GM19351 (cell line): ENCODE measurements around the gene CTSS.
"Not testable (repeated sequence)": the region's sequence is repeated elsewhere in the genome, so short reads cannot be mapped to it uniquely, and the experiment has no call there.

Source experiments
- ATAC-seq: cut with Tn5 transposase; IDR thresholded peaks from one replicate; pipeline ENCODE4 v1.9.1; 2021; ENCODE audit warnings: mild to moderate bottlenecking, moderate library complexity; ENCODE audit not compliant: unreplicated experiment

Gene CTSS

DNA sequence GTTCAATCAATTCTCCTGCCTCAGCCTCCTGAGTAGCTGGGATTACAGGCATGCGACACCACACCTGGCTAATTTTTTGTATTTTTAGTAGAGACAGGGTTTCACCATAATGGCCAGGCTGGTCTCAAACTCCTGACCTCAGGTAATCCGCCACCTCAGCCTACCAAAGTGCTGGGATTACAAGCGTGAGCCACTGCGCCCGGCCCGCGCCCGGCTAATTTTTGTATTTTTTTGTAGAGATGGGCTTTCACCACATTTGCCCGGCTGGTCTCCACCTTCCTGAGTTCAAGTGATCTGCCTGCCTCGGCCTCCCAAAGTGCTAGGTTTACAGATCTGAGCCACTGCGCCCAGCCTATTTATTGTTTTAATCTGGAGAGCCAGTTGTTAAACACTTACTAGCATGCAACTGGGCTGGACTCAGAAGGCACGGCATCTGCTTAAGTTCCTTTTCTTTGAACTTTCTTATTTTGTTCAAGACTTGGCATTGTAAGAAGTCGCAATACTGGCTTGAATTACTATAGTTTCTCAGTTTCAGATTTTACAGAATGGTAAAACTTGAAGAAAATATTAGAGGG, 10.4 kb upstream of the CTSS start:
- ATAC-seq, result not testable (repeated sequence)

DNA sequence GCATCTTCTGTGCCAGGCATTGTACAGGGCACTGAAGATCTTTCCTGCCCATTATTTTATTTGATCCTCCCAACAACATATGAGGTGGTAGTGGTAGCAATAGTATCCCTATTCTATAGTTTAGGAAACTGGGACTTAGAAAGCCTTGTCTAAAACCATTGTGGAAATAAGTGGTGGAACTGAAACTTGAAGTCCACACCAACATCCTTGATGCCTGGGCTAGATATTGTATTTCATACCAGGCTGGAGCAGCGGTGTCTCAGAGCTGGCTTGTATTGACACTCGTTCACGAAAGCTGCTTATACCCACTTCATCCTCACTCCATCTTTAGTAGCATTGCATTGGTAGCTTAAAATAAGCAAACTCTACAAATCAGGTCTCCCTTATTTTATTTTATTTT, 9.7 kb upstream of the CTSS start:
- ATAC-seq, result no peak

DNA sequence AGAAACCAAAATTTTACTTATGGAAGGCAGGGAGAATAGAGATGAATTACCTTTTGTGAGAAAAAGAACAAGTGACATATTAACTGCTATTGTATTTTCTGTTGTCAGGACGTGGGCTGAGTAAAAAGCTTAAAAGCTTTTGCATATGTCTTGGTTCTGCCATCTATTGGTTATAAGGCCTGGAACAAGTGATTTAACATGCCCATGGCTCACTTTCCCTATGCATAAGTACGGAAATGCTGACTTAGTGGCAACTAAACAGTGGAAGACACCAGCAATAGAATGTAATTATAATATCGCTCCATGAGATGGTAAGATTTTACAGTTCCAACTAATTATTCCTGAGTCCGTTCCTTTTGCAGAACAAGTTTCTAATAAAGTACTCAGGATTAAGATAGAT, 6.7 kb upstream of the CTSS start:
- no peak for ATAC-seq

DNA sequence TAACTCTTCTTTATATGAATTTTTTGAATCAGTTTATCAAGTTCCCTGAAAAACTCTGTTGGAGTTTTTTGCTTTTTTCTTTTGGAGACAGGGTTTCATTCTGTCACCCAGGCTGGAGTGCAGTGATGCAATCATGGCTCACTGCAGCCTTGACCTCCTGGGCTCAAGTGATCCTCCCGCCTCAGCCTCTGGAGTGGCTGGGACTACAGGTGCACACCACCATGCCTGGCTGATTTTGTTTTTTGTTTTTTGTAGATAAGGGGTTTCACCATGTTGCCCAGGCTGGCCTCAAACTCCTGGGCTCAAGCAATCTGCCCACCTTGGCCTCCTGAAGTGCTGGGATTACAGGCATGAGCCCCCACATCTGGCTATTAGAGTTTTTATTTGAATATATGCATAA, 2.1 kb upstream of the CTSS start:
- ATAC-seq, result not testable (repeated sequence)

DNA sequence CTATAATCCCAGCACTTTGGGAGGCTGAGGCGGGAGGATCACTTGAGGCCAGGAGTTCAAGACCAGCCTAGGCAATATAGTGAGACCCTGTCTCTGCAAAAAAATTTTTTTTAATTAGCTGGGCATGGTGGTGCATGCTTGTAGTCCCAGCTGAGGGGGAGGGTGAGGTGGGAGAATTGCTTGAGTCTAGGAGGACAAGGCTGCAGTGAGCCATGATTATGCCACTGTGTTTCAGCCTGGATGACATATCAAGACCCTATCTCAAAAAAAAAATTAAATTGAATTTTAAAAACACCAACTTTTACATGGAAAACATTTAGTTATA, 361 bp upstream of the CTSS start:
- ATAC-seq, result peak; percentile 15

DNA sequence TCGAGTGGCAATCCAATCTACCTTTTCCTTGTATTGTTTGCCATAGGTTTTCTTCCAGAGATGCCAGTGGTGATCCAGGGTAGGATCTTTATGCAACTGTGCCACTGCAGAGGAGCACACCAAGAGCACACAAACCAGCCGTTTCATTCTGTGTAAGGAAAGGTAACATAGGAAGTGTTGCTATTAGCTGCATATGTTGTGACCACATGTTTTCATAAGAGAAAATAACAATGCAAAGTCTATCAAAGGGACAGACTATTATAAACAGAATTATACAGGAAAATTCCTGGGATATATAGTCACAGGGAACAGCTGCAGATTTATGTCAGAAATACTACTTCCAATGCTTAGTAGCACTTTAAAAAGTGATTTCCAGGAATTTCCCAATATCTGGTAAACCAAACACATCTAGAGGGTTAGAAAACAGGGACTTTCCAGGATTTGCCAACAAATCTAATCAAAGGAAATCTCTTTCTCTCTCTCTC, 919 bp downstream of the CTSS start:
- ATAC-seq, result no peak

DNA sequence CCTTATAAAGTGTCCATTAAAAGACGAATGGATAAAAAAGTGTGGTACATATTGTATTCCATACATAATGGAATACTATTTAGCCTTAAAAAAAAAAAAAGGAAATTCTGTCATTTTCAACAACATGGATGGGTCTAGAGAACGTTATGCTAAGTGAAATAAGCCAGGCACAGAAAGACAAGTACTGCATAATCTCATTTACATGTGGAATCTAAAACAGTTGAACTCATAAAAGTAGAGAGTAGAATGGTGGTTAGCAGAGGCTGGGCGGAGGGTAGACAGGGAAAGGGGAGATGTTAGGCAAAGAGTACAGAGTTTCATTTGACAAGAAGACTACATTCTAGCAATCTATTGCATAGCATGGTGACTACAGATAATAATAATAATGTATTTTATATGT, 2.6 kb downstream of the CTSS start:
- no peak for ATAC-seq

DNA sequence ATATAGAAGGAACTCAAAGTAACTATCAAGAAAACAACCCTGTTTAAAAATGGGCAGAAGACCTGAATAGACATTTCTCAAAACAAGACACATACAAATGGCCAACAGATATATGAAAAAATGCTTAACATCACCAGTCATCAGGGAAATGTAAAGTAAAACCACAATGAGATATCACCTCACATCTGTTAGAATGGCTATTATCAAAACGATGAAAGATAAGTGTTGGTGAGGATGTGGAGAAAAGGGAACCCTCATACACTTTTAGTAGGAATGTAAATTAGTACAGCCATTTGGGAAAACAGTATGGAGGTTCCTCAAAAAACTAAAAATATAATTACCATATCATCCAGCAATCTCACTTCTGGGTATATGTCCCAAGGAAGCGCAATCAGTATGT, 3.0 kb downstream of the CTSS start:
- no peak for ATAC-seq

DNA sequence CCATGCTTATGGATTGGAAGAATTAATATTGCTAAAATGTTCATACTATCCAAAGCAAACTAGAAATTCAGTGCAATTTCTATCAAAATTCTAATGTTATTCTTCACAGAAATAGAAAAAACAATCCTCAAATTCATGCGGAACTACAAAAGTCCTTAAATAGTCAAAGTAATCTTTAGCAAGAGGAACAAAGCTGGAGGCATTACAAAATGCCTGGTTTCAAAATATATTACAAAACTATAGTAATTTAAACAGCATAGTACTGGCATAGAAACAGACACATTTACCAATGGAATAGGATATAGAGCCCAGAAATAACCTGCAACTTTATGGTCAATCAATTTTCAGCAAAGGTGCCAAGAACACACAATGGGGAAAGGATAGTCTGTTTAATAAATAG, 3.8 kb downstream of the CTSS start:
- no peak for ATAC-seq

DNA sequence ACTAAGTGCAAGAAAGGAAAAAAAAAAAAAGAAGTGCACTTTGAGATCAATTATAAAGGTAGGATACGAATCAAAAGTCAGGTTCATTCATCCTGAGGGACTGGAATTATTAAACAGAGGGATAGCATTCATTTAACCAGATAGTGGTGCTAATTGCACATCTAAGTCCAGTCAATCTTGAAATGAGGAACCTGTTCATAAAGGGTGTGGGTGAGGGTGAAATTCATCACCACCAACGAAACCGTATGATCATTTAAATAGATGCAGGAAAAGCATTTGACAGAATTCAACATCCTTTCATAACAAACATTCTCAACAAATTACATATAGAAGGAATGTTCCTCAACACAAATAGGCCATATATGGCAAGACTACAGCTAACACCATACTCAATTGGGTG, 5.6 kb downstream of the CTSS start:
- no peak for ATAC-seq

DNA sequence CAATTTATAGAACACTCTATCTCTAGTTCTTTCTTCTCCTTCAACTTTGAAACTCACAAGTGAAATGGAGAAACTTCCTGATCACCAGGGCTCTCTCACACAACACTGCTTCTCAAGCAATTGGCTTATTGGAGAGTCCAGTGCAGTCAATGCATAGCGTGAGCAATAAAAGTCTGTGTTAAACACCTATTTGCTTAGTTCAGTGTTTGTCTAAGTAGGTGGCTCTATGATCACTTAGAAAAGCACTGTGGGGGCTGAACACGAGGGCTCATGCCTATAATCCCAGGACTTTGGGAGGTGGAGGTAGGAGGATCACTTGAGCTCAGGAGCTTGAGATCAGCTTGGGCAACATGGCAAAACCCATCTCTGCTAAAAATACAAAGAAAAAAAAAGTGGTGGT, 12.2 kb downstream of the CTSS start:
- ATAC-seq, result no peak

DNA sequence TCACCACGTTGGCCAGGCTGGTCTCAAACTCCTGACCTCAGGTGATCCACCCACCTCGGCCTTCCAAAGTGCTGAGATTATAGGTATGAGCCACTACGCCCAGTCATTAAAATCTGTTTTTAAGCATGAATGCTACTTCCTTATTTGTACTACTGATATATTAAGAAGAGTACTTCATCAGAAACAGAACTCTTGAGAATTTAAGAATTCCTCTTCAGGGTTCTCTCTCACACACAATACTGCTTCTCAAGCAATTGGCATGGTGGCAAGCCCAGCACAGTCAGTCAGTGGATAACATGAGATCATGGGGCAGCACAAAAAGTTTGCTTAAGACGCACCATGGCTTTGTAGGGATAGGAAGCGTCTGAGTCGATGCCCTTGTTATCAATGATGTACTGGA, 14.1 kb downstream of the CTSS start:
- no peak for ATAC-seq

DNA sequence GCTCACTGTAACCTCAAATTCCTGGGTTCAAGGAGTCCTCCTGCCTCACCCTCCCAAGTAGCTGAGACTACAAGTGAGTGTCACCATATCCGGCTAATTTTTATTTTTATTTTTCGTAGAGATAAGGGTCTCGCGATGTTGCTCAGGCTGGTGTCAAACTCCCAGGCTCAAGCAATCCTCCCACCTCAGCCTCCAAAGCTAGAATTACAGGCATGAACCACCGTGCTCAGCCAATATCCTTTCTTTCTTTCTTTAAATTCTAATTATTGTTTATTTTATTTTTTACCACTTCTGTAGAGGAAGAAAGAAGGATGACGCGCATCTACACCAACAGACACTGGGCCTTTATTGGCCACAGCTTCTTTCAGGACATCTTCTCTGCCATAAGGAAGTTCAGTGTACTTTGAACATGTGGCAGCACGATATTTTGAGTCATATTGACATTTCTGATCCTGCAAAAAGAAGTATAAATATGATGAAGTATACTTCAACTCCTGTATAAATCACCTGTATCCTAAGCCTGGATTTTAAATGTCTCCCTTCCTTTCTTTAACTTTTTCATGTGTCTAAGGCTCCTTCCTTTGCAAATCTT, 15.8 kb downstream of the CTSS start:
- ATAC-seq, result no peak

DNA sequence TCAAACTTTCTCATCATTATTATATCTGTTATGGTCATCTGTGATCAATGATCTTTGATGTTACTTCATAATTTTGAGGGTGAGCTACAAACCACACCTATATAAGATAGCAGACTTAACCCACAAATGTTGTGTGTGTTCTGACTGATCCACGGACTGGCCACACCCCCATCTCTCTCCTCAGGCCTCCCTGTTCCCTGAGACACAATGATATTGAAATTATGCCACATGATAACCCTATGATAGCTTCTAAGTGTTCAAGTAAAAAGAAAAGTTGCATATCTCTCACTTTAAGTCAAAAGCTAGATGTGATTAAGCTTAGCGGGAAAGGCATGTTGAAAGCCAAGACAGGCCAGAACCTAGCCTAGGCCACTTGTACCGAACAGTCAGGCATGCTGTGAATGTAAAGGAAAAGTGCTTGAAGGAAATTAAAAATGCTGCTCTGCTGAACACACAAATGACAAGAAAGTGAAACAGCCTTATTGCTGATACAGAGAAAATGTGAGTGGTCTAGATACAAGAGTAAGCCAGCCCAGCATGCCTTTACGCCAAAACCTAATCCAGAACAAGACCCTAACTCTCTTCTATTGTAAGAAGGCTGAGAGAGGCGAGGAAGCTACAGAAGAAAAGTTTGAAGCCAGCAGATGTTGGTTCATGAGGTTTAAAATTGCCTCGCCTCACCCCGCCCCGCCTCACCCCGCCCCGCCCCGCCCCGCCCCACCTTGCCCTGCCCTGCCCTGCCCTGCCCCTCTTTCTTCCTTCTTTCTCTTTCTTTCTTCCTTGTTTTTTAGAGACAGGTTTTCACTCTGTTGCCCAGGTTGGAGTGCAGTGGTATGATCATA, 16.5 kb downstream of the CTSS start:
- no peak for ATAC-seq

DNA sequence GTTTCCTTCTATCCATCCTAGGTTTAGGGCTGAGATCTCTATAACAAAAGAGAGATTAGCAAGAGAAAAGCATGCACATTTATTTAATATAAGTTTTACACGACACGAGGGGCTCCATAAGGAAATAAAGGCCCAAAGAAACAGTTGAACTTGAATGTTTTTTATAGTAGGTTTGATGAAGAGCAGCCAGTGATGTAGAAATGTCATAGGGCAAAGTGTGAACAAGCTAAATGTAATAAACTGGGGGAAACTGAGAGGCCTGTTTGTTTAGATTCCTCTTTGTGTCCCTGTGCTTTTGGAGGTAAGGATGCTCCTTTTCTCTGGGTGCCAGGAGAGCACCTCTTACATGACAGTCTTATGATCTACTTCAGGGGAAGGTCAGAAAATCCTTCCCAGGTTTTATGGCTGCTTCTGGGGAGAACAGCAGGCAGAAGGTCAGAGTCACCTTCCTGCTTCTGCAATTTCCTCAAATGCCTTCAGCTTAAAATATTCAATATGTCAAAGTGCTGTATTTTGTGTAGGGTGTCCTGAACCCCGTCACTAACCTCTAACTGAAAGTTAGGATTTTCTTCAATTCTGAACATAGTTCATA, 35.4 kb downstream of the CTSS start:
- no peak for ATAC-seq

DNA sequence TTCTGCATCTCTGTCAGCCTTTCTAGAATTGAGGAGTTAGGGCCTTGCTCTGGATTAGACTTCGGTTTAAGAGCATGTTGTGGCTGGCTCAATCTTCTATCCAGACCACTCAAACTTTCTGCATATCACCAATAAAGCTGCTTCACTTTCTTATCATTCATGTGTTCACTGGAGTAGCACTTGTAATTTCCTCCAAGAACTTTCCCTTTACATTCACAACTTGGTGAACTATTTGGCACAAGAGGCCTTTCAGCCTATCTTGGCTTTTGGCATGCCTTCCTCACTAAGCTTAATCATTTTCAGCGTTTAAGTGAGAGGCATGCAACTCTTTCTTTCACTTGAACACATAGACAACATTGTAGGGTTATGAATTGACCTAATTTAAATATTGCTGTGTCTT, 41.2 kb downstream of the CTSS start:
- no peak for ATAC-seq

DNA sequence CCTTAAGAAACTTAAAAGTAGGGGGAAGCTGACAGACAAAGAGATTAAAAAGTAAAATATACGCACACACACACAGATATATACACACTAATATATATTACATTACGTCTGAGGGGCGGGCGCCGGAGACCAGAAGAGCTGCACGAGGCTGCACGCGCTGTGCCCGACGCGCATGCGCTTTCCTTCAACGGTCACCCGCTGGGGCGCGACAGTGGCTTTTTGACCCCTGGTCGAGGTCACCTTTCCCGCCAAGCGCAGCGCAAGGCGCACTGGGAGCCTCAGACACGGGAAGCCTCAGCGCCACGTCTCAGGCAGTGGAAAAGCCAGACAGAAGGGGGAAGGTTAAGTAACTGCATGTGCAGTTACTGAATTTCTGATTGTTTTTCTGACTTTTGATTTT, 44.9 kb downstream of the CTSS start, which contains the start of gene HORMAD1:
Gene HORMAD1, minus strand, starts transcription at position 193 of the 400 bp plus-strand sequence. CDS start 1,390 bp downstream, outside the sequence.
- ATAC-seq, result no peak

DNA sequence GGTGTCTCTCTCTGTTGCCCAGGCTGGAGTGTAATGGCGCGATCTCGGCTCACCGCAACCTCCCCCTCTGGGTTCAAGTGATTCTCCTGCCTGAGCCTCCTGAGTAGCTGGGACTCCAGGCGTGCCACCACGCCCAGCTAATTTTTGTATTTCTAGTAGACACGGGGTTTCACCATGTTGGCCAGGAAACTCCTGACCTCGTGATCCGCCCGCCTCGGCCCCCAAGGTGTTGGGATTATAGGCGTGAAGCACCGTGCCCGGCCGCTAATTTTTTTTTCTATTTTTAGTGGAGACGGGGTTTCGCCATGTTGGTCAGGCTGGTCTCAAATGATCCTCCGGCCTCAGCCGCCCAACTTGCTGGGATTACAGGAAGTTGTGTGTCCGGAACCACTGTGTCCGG, 45.5 kb downstream of the CTSS start:
- ATAC-seq, result no peak

DNA sequence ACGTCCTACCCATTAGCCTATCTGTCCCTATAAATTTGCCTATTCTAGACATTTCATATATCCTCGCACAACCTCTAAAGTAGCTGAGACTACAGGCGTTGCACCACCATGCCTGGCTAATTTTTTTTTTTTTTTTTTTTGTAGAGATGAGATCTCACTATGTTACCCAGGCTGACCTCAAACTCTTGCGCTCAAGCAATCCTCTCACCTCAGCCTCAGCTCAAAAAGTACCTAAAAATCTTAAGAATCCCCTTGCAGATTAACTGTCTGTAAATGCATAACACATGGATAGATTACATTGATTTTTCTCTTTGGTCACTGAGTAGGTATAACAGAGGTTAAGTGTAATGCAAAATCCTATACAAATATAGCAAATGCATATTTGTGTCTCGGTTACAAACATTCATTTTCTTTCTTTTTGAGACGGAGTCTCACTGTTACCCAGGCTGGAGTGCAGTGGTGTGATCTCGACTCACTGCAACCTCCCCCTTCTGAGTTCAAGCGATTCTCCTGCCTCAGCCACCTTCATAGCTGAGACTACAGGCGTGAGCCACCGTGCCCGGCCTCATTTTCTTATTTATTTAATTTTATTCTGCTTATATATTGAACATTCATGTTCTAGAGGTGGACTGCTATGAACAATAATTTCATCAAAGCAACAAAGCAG, 47.2 kb downstream of the CTSS start:
- ATAC-seq, result no peak

DNA sequence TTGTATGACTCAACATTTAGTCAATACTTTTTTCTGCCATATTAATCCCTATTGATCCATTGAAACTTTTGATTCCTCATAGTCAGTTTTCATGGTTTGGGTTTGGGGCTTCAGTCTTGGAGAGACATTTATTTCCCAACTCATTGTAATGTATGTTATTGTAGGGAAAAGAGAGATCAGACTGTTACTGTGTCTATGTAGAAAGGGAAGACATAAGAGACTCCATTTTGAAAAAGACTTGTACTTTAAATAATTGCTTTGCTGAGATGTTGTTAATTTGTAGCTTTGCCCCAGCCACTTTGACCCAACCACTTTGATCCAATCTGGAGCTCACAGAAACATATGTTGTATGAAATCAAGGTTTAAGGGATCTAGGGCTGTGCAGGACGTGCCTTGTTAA, 56.5 kb downstream of the CTSS start:
- not testable (repeated sequence) for ATAC-seq

DNA sequence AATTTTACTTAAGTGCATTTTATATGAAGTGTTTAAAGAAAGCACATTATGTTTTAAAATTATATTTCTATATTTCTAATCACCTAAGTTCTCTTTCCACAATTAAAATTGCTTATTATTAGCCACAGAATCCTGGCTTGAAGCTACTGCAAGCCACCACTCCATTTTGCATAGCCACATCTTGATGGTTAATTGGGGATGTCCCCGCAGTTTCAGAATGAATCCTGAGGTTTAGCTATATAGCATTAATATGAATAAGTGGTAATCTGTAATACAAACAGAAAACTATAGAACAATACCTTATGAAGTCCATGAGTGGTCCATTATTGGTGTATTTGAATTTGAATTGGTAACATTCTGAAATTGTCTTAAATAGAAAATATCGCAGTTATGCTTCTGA, 57.0 kb downstream of the CTSS start:
- ATAC-seq, result peak; percentile 64
